Liver (tissue), 9 donors: ENCODE results near the gene SPEF1. TPM values are rescaled to one million over a fixed set of nuclear protein-coding genes. Genes with fewer than 3 reads are reported as not detected.

Experiments
- DNase-seq: peaks from one replicate; pipeline ENCODE4 v3.0.0-alpha.2; 2017; ENCODE audit warnings: low spot score
- H3K27ac ChIP-seq, 2 donors: one replicate each; pipeline ENCODE4 v1.7.0; 2013; ENCODE audit warnings: inconsistent platforms in 2 of 2, low read length in 2 of 2, control low read depth in 1 of 2, low read depth in 1 of 2, mild to moderate bottlenecking in 1 of 2
- H3K27me3 ChIP-seq, 4 donors: one replicate each; pipeline versions ENCODE4 v1.6.1 to v1.7.0; 2013; ENCODE audit warnings: low read length in 3 of 4, inconsistent platforms in 1 of 4, mild to moderate bottlenecking in 1 of 4, moderate library complexity in 1 of 4; ENCODE audit not compliant: control insufficient read depth in 4 of 4, insufficient read depth in 4 of 4
- H3K36me3 ChIP-seq, 4 donors: one replicate each; pipeline versions ENCODE4 v1.6.1 to v1.7.0; 2013; ENCODE audit warnings: low read length in 3 of 4, mild to moderate bottlenecking in 3 of 4, low read depth in 1 of 4, moderate library complexity in 1 of 4; ENCODE audit not compliant: control insufficient read depth in 4 of 4, insufficient read depth in 3 of 4
- H3K4me1 ChIP-seq, 4 donors: one replicate each; pipeline versions ENCODE4 v1.6.1 to v1.7.0; 2013; ENCODE audit warnings: low read length in 3 of 4, mild to moderate bottlenecking in 3 of 4, moderate library complexity in 1 of 4; ENCODE audit not compliant: control insufficient read depth in 4 of 4, insufficient read depth in 4 of 4
- H3K4me3 ChIP-seq, 3 donors: one replicate each; pipeline versions ENCODE4 v1.6.1 to v1.7.0; 2013; ENCODE audit warnings: low read length in 3 of 3, control low read depth in 1 of 3, low read depth in 1 of 3, mild to moderate bottlenecking in 1 of 3
- H3K9ac ChIP-seq, 2 donors: one replicate each; pipeline ENCODE4 v1.7.0; 2013; ENCODE audit warnings: low read length in 2 of 2, mild to moderate bottlenecking in 2 of 2, moderate library complexity in 2 of 2, control low read depth in 1 of 2, low read depth in 1 of 2
- H3K9me3 ChIP-seq, 4 donors: one replicate each; pipeline versions ENCODE4 v1.6.1 to v1.7.0; 2013; ENCODE audit warnings: low read length in 3 of 4; ENCODE audit not compliant: control insufficient read depth in 4 of 4
- ATF3 ChIP-seq: IDR thresholded peaks from 2 replicates; pipeline ENCODE4 v1.6.1; 2016; ENCODE audit warnings: antibody characterized with exemption
- EGR1 ChIP-seq, 2 donors: IDR thresholded peaks; 2 replicates each; pipeline ENCODE4 v1.6.1; 2016 to 2018; ENCODE audit warnings: antibody characterized with exemption in 2 of 2, low read depth in 2 of 2
- FOXA1 ChIP-seq: IDR thresholded peaks from 2 replicates; pipeline ENCODE4 v1.6.1; 2016; ENCODE audit warnings: antibody characterized with exemption
- GABPA ChIP-seq, 2 donors: IDR thresholded peaks in 1 of 2; conservative IDR thresholded peaks in 1 of 2; 2 replicates each; pipeline ENCODE4 v1.6.1; 2016; ENCODE audit warnings: antibody characterized with exemption in 2 of 2, mild to moderate bottlenecking in 1 of 2, moderate library complexity in 1 of 2
- HNF4A ChIP-seq, 2 donors: conservative IDR thresholded peaks; 2 replicates each; pipeline ENCODE4 v1.6.1; 2016; ENCODE audit warnings: antibody characterized with exemption in 2 of 2, mild to moderate bottlenecking in 2 of 2
- HNF4G ChIP-seq: IDR thresholded peaks from 2 replicates; pipeline ENCODE4 v1.6.1; 2016; ENCODE audit warnings: antibody characterized with exemption
- JUND ChIP-seq, 2 donors: IDR thresholded peaks; 2 replicates each; pipeline ENCODE4 v1.6.1; 2016; ENCODE audit warnings: antibody characterized with exemption in 2 of 2
- MAX ChIP-seq: IDR thresholded peaks from 2 replicates; pipeline ENCODE4 v1.6.1; 2016; ENCODE audit warnings: antibody characterized with exemption
- NR2F2 ChIP-seq: IDR thresholded peaks from 2 replicates; pipeline ENCODE4 v1.6.1; 2016; ENCODE audit warnings: antibody characterized with exemption
- REST ChIP-seq: IDR thresholded peaks from 2 replicates; pipeline ENCODE4 v1.6.1; 2016; ENCODE audit warnings: antibody characterized with exemption, mild to moderate bottlenecking
- RXRA ChIP-seq, 2 donors: IDR thresholded peaks; 2 replicates each; pipeline ENCODE4 v1.6.1; 2017 to 2018; ENCODE audit warnings: antibody characterized with exemption in 2 of 2, mild to moderate bottlenecking in 1 of 2
- SP1 ChIP-seq: IDR thresholded peaks from 2 replicates; pipeline ENCODE4 v1.6.1; 2018; ENCODE audit warnings: antibody characterized with exemption, mild to moderate bottlenecking
- TAF1 ChIP-seq: conservative IDR thresholded peaks from 2 replicates; pipeline ENCODE4 v1.6.1; 2016; ENCODE audit warnings: antibody characterized with exemption, mild to moderate bottlenecking
- YY1 ChIP-seq: IDR thresholded peaks from 2 replicates; pipeline ENCODE4 v1.6.1; 2016; ENCODE audit warnings: antibody characterized with exemption, mild to moderate bottlenecking
- ZBTB33 ChIP-seq: IDR thresholded peaks from 2 replicates; pipeline ENCODE4 v1.6.1; 2016; ENCODE audit warnings: antibody characterized with exemption
- WGBS: extraction: QIAGEN DNeasy Blood & Tissue Kit; methylation state at CpG from one replicate; pipeline ENCODE4 v1.1.7; 2013; 5-methylcytosine and 5-hydroxymethylcytosine counted together
- polyA plus RNA-seq, 2 donors: library from polyadenylated mRNA; stranded (reverse) in 1 of 2; unstranded in 1 of 2; fragments of 200-250 nt in 1 of 2; fragments of >200 nt in 1 of 2; fragmentation: Nextera tagmentation in 1 of 2; extraction: Ambion mirVana in 1 of 2; gene quantifications; one replicate each; pipeline versions ENCODE4 v1.2.1 to v1.2.3, GENCODE V29; 2013 to 2015
- total RNA-seq, 2 donors: library from RNA; depleted of rRNA; stranded (reverse); fragments of >200 nt; gene quantifications; one replicate each; pipeline ENCODE4 v1.2.3, GENCODE V29; 2014
- donor health status: healthy.
- donor health status: healthy.
- donor health status: healthy.
- donor health status: healthy.
- donor health status: healthy.

Gene SPEF1
- total and polyA plus RNA-seq, 4 donors, result not detected

GRCh38 chr20:3757268-3757667 lies 24.0 kb downstream of the SPEF1 start (continued):
- no peak for TF ChIP-seq HNF4A (conservative IDR thresholded peaks at IDR 0.05)
- no peak for TF ChIP-seq RXRA (IDR thresholded peaks at IDR 0.05)
- TF ChIP-seq JUND (IDR thresholded peaks at IDR 0.05), result no peak
- TF ChIP-seq ATF3, result no peak
- no peak for TF ChIP-seq HNF4G
- no peak for TF ChIP-seq REST
- TF ChIP-seq FOXA1, result no peak
- no peak for TF ChIP-seq SP1
- TF ChIP-seq EGR1 (IDR thresholded peaks at IDR 0.05; ENCODE audit: low read depth in 2 of 2), result no peak
- TF ChIP-seq GABPA (IDR thresholded peaks at IDR 0.05 in 1 of 2, conservative IDR thresholded peaks at IDR 0.05 in 1 of 2), result no peak

GRCh38 chr20:3755814-3756480 lies 25.3 kb downstream of the SPEF1 start:
- WGBS, result 51% methylated on average over 5 of the region's 5 CpGs
- no peak overlapping the region for H3K27ac ChIP-seq

GRCh38 chr20:3755269-3755668 lies 26.0 kb downstream of the SPEF1 start:
- TF ChIP-seq ATF3 (no peak), HNF4G (no peak), JUND (IDR thresholded peaks at IDR 0.05) (no peak), TAF1 (no peak), ZBTB33 (no peak), YY1 (no peak), EGR1 (IDR thresholded peaks at IDR 0.05; ENCODE audit: low read depth in 2 of 2) (no peak), MAX (no peak), GABPA (IDR thresholded peaks at IDR 0.05 in 1 of 2, conservative IDR thresholded peaks at IDR 0.05 in 1 of 2) (no peak)

More at GRCh38 chr20:3755814-3756480, 25.3 kb downstream of the SPEF1 start:
- Histone ChIP-seq H3K36me3 (peaks cover 0 to 3% (median 0%) of the 10 kb centered on the region in 4 donors), H3K9me3 (no peaks in the 10 kb centered on the region), H3K9ac (no peak overlapping the region), H3K27me3 (no peaks in the 10 kb centered on the region), H3K4me3 (no peak overlapping the region), H3K4me1 (peaks cover 1 to 18% (median 14%) of the 10 kb centered on the region in 4 donors)
- DNase-seq, result no peak
- TF ChIP-seq NR2F2 (no peak), RXRA (IDR thresholded peaks at IDR 0.05) (peak; percentile 87 to 92), HNF4A (conservative IDR thresholded peaks at IDR 0.05) (peak; percentile 31 to 33)

More at GRCh38 chr20:3755269-3755668, 26.0 kb downstream of the SPEF1 start:
- Histone ChIP-seq H3K9ac (no peak overlapping the region), H3K27ac (no peak overlapping the region), H3K4me1 (peaks cover 1 to 18% (median 14%) of the 10 kb centered on the region in 4 donors), H3K27me3 (no peaks in the 10 kb centered on the region), H3K9me3 (no peaks in the 10 kb centered on the region), H3K4me3 (no peak overlapping the region), H3K36me3 (peaks cover 0 to 3% (median 0%) of the 10 kb centered on the region in 4 donors)
- 96% methylated on average over 7 of the region's 7 CpGs for whole genome bisulfite sequencing
- no peak for DNase-seq
